ENCODE data around the gene MAMDC4. TPM values are rescaled to one million over a fixed set of nuclear protein-coding genes. Genes with fewer than 3 reads are reported as not detected.
A peak's percentile ranks its signal among the peaks of the same experiment; 100 is the strongest.

MAMDC4 gene
- total RNA-seq, 1 donor from 2014 or later = 22.6 TPM

DNA sequence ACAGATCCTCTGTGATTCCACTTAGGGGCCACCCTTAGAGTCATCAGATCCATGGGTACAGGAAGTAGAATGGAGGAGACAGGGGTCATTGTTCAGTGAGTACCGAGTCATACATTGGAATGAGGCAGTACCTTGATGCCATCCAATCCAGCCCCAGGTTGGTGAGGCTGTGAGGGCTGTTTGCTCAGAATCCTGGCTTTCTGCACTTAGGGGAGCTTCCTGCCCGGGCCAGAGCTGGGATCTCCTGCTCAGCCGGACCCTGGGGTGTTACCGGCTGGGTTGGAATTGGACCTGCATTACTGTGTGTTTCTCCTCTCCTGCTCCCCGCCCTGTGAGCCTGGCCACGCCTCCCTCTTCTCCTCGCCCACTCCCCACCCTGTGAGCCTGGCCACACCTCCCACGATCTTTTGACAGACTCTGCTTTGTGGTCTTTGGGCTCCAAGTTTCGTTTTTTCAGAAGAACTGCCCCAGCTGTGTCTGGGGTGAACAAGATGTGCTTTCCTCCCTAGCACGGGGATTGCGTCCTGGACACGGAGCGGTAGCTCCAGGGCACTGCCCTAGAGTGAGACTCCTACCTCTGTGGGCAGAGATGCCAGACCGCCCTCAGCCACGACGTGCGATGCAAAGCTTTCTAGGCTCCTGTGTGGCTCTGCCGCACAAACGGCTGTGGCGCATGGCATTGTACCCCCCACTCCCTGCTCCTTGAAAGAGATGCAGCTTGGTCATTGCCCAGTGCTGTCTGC lies 49.5 kb downstream of the MAMDC4 start:
- TF ChIP-seq, protein P1, sequence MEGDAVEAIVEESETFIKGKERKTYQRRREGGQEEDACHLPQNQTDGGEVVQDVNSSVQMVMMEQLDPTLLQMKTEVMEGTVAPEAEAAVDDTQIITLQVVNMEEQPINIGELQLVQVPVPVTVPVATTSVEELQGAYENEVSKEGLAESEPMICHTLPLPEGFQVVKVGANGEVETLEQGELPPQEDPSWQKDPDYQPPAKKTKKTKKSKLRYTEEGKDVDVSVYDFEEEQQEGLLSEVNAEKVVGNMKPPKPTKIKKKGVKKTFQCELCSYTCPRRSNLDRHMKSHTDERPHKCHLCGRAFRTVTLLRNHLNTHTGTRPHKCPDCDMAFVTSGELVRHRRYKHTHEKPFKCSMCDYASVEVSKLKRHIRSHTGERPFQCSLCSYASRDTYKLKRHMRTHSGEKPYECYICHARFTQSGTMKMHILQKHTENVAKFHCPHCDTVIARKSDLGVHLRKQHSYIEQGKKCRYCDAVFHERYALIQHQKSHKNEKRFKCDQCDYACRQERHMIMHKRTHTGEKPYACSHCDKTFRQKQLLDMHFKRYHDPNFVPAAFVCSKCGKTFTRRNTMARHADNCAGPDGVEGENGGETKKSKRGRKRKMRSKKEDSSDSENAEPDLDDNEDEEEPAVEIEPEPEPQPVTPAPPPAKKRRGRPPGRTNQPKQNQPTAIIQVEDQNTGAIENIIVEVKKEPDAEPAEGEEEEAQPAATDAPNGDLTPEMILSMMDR (IDR thresholded peaks at IDR 0.05; ENCODE audit: unreplicated experiment) = no peak
- Mint-ChIP-seq H3K4me1 (no peaks in the 10 kb centered on the region), H3K27ac (no peak overlapping the region), H3K27me3 (ENCODE audit: low read depth) (no peaks in the 10 kb centered on the region), H3K9me3 (no peaks in the 10 kb centered on the region), H3K4me3 (no peak overlapping the region), H3K36me3 (peaks cover 16% of the 10 kb centered on the region)
- no peak for DNase-seq (ENCODE audit: low spot score in 2 of 2, unreplicated experiment in 2 of 2)

DNA sequence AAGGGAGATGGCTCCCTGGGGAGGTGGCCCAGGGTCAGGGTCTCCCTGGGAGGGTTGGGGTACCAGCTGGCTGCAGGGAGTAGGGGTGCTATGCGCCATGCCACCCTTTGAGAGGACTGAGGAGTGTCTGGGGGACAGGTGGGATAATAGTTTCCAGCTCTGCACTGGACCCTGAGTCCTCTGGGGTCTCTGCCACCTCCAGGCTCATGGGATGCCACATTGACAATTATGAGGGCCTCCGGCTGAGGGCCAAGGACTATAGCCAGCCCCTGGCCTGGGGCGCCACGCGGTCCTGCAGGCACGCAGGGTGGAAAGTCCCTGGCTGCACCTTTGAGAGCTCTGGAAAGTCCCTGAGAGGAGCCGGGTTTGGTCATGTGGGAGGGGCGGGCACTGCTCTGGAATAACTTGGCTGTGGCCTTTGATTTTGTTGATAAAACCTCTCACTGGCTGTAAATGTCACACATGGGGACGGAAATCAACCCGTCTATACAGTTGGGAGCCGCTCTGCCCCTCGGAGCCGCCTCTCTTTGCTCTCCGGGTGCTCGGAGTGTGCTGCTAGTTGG lies 50.2 kb downstream of the MAMDC4 start:
- H3K4me1 Mint-ChIP-seq = no peaks in the 10 kb centered on the region
- no peak overlapping the region for H3K4me3 Mint-ChIP-seq
- no peaks in the 10 kb centered on the region for H3K27me3 Mint-ChIP-seq (ENCODE audit: low read depth)
- TF ChIP-seq, protein P1 (IDR thresholded peaks at IDR 0.05; ENCODE audit: unreplicated experiment) = no peak
- DNase-seq (ENCODE audit: low spot score in 2 of 2, unreplicated experiment in 2 of 2) = no peak
- H3K9me3 Mint-ChIP-seq = no peaks in the 10 kb centered on the region
- H3K36me3 Mint-ChIP-seq = peaks cover 18% of the 10 kb centered on the region
- peak overlapping the region; percentile 53 for H3K27ac Mint-ChIP-seq

DNA sequence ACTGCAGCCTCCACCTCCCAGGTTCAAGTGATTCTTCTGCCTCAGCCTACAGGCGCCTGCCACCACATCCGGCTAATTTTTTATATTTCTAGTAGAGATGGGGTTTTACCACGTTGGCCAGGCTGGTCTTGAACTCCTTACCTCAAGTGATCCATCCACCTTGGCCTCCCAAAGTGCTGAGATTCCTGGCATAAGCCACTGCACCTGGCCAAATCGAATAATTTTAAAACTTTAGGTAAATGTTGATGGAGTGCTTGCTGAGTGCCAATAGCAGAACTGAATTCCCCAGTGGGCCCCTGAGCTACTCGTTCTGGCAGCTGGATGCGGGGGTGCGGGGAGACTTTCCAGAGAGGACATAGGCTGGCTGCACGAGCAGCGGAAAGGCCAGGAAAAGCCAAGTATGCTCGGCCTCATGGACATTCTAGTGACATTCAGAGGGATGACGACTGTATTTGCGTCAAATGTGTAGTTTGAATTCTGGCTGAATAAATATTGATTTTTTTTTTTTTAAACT lies 51.0 kb downstream of the MAMDC4 start:
- Mint-ChIP-seq H3K36me3 (peaks cover 20% of the 10 kb centered on the region), H3K27ac (no peak overlapping the region), H3K4me1 (no peaks in the 10 kb centered on the region), H3K4me3 (no peak overlapping the region), H3K9me3 (no peaks in the 10 kb centered on the region), H3K27me3 (ENCODE audit: low read depth) (no peaks in the 10 kb centered on the region)
- TF ChIP-seq, protein P1 (IDR thresholded peaks at IDR 0.05; ENCODE audit: unreplicated experiment) = no peak
- no peak for DNase-seq (ENCODE audit: low spot score in 2 of 2, unreplicated experiment in 2 of 2)

DNA sequence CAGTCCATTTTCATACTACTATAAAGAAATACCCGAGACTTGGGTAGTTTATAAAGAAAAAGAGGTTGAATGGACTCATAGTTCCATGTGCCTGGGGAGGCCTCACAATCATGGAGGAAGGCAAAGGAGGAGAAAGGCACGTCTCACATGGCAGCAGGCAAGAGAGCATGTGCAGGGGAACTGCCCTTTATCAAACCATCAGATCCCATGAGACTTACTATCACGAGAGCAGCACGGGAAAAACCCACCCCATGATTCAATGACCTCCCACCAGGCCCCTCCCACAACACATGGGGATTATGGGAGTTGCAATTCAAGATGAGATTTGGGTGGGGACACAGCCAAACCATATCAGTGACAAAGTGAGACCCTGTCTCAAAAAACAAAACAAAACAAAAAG lies 54.1 kb downstream of the MAMDC4 start:
- DNase-seq (ENCODE audit: low spot score in 2 of 2, unreplicated experiment in 2 of 2) = no peak
- Mint-ChIP-seq H3K27ac (no peak overlapping the region), H3K27me3 (ENCODE audit: low read depth) (no peaks in the 10 kb centered on the region), H3K9me3 (no peaks in the 10 kb centered on the region), H3K36me3 (peaks cover 18% of the 10 kb centered on the region), H3K4me1 (no peaks in the 10 kb centered on the region), H3K4me3 (no peak overlapping the region)
- TF ChIP-seq, protein P1 (IDR thresholded peaks at IDR 0.05; ENCODE audit: unreplicated experiment) = no peak

DNA sequence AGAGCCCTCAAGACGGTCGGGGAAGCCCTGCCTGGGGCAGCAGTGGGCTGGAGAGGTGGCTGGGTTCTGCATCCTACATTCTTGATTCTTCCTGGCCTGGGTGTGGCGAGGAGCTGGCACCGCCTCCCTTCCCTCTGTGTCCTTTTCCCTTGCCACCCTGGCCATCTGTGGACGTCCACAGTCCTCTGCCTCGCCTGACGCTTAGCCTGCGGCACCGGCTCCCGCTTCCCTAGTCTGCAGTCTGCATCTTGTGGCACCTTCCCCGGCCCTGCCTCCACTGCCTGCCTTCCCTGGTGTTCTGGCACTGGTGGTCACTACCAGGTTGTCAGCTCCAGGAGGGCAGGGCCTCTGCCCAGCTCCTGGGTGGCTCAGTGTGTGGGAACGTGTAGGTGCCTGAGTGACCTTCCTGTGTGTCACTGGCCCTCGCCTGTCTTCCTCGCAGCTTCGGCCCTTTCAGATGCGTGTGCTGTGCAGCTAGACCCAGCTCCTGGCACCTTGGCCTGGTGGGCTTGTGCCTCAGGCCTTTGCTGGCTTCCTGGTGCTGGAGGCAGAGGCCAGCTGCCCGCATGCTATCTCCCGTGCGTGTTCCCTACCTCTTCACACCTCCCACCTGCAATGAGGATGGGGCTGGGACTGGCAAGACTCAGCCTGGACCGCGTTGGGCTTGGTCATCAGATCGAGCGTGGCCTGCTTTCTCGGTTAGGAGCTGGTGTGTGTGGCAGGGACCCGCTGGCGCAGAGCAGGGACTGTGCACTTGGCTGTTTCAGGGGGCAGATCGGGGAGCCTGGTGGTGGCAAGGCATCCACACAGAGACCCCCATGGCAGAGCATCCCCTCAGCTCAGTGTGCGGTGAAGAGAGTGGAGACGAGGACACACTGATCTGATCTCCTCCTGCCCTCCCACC lies 55.1 kb downstream of the MAMDC4 start:
- H3K36me3 Mint-ChIP-seq = peaks cover 16% of the 10 kb centered on the region
- TF ChIP-seq, protein P1 (IDR thresholded peaks at IDR 0.05; ENCODE audit: unreplicated experiment) = no peak
- no peak overlapping the region for H3K4me3 Mint-ChIP-seq

More for the DNA sequence above, 55.1 kb downstream of the MAMDC4 start:
- no peaks in the 10 kb centered on the region for H3K27me3 Mint-ChIP-seq (ENCODE audit: low read depth)
- H3K27ac Mint-ChIP-seq = no peak overlapping the region
- DNase-seq (ENCODE audit: low spot score in 2 of 2, unreplicated experiment in 2 of 2) = no peak
- H3K4me1 Mint-ChIP-seq = no peaks in the 10 kb centered on the region
- H3K9me3 Mint-ChIP-seq = no peaks in the 10 kb centered on the region

Small RNAs within 50 kb of the gene (microRNA-seq; reads per million reads assigned to microRNA genes)
- gene MIR4292 (not detected), gene MIR4479 (1.8 reads per million)

Other genes with a start within 250 kb of the MAMDC4 start
- gene EGFL7, start 189.4 kb upstream of the MAMDC4 start, total RNA-seq = 35.6 to 39.3 TPM (median 38.2 TPM) in 3 replicates
- 32.8 to 36.1 TPM (median 34.9 TPM) in 3 replicates for gene AGPAT2, start 164.9 kb upstream of the MAMDC4 start, total RNA-seq
- 56.2 to 60.5 TPM (median 58.1 TPM) in 3 replicates for gene DIPK1B, start 139.8 kb upstream of the MAMDC4 start, total RNA-seq
- gene LCN10, start 109.4 kb upstream of the MAMDC4 start, total RNA-seq = 0.20 to 0.51 TPM (median 0.29 TPM) in 3 replicates
- not detected in 3 replicates for gene LCN6, start 103.8 kb upstream of the MAMDC4 start, total RNA-seq
- gene LCN8, start 94.1 kb upstream of the MAMDC4 start, total RNA-seq = not detected in 3 replicates
- 1.3 to 3.5 TPM (median 1.9 TPM) in 3 replicates for gene LCN15, start 87.8 kb upstream of the MAMDC4 start, total RNA-seq
- gene TMEM141, start 61.0 kb upstream of the MAMDC4 start, total RNA-seq = 70.4 to 72.4 TPM (median 71.7 TPM) in 3 replicates
- 25.1 to 29.1 TPM (median 26.5 TPM) in 3 replicates for gene CCDC183, start 56.0 kb upstream of the MAMDC4 start, total RNA-seq
- 120 to 124 TPM (median 122 TPM) in 3 replicates for gene RABL6, start 44.4 kb upstream of the MAMDC4 start, total RNA-seq
- 3.1 to 3.8 TPM (median 3.6 TPM) in 3 replicates for gene AJM1, start 9.9 kb upstream of the MAMDC4 start, total RNA-seq
- gene PHPT1, start 2.9 kb upstream of the MAMDC4 start, total RNA-seq = 159 to 168 TPM (median 168 TPM) in 3 replicates
- 275 to 294 TPM (median 275 TPM) in 3 replicates for gene EDF1, start 14.0 kb downstream of the MAMDC4 start, total RNA-seq
- 16.0 to 18.1 TPM (median 17.4 TPM) in 3 replicates for gene TRAF2, start 34.2 kb downstream of the MAMDC4 start, total RNA-seq
- gene FBXW5, start 92.4 kb downstream of the MAMDC4 start, total RNA-seq = 58.9 to 62.3 TPM (median 59.8 TPM) in 3 replicates
- 1.5 to 2.5 TPM (median 1.5 TPM) in 3 replicates for gene C8G, start 92.9 kb downstream of the MAMDC4 start, total RNA-seq
- 13.3 to 15.9 TPM (median 13.8 TPM) in 3 replicates for gene LCN12, start 99.9 kb downstream of the MAMDC4 start, total RNA-seq
- 52.6 to 58.0 TPM (median 53.5 TPM) in 3 replicates for gene PTGDS, start 125.2 kb downstream of the MAMDC4 start, total RNA-seq
- gene LCNL1, start 130.6 kb downstream of the MAMDC4 start, total RNA-seq = 4.7 to 5.7 TPM (median 5.5 TPM) in 3 replicates
- gene PAXX, start 140.1 kb downstream of the MAMDC4 start, total RNA-seq = 51.1 to 58.3 TPM (median 53.1 TPM) in 3 replicates
- 1.5 to 2.9 TPM (median 1.7 TPM) in 3 replicates for gene CLIC3, start 144.2 kb downstream of the MAMDC4 start, total RNA-seq
- 57.7 to 59.3 TPM (median 58.7 TPM) in 3 replicates for gene ABCA2, start 175.9 kb downstream of the MAMDC4 start, total RNA-seq
- 0.09 to 0.13 TPM in 2 of 3 replicates, not detected in the other for gene FUT7, start 179.7 kb downstream of the MAMDC4 start, total RNA-seq
- 75.8 to 84.0 TPM (median 77.9 TPM) in 3 replicates for gene NPDC1, start 193.8 kb downstream of the MAMDC4 start, total RNA-seq
- gene ENTPD2, start 201.7 kb downstream of the MAMDC4 start, total RNA-seq = 4.8 to 6.3 TPM (median 5.2 TPM) in 3 replicates
- gene SAPCD2, start 218.2 kb downstream of the MAMDC4 start, total RNA-seq = 5.7 to 6.2 TPM (median 5.9 TPM) in 3 replicates
- 4.6 to 5.7 TPM (median 5.5 TPM) in 3 replicates for gene UAP1L1, start 225.2 kb downstream of the MAMDC4 start, total RNA-seq
- 61.1 to 65.1 TPM (median 61.2 TPM) in 3 replicates for gene MAN1B1, start 234.6 kb downstream of the MAMDC4 start, total RNA-seq